T47D (cell line): Measurements from ENCODE around the gene CTNNA2.
"Not testable (repeated sequence)": the region's sequence is repeated elsewhere in the genome, so short reads cannot be mapped to it uniquely, and the experiment has no call there.

Source experiments
- DNase-seq, 2 experiments: peaks; one replicate each; pipeline versions ENCODE4 v3.0.0 to v3.0.0-alpha.2; 2011 to 2012; ENCODE audit warnings: low read depth in 1 of 2, low spot score in 1 of 2
- JUND ChIP-seq: IDR thresholded peaks from 2 replicates; pipeline ENCODE4 v1.6.1; 2012; ENCODE audit warnings: low read depth
- in situ Hi-C: cut with HindIII; loops from 2 replicates; pipeline ENCODE4 v1.10.0; 2016; ENCODE audit warnings: low sequenced_read_pairs, low pct_unique_long_range_greater_than_20kb

CTNNA2 gene

DNA sequence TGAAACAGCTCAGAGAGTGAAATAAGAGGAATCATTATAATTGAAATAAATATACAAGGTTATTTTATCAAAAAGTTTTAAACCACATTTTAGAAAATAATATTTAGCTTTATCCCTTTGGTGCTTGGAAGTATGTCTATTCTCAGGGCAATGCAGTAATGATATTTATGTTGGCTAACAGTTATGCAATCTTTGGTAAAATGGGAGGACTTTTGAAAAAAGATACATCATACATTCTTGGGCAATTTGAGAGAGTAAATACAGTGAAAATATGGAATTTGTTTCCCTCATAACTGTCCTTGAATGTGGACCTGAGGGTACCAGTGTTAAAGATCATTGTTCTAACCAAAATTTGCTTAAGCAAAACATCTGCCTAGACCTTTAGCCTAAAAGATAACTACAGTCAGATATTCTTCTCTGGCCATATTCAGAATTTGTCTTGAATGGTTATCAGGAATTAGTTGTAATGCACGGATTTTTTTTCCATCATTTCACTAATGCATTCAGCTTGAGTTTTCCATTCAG is 654.5 kb downstream of the CTNNA2 start:
- in situ Hi-C loops, result no loop called here
- TF ChIP-seq JUND, result no peak
- no peak for DNase-seq

DNA sequence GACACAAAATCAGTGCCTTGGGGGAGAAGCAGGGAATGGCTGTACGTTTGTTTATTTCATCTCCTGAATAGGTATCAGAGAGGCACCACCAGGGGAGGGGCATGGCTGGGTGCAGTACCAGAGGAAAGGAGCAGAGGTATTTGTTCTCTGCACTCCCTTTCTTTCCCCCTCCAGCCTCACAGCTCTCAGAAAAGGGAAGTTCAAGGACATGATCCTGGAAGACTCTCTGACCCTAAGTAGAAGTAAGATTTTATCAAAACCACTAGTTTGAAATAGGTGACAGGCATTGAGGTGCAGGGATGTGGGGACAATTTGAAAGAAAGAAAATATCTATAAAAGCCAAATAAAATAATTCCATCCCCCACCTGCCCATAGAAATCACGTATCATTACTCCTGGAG is 655.2 kb downstream of the CTNNA2 start:
- TF ChIP-seq JUND, result no peak
- DNase-seq, result no peak
- in situ Hi-C loops, result no loop called here

DNA sequence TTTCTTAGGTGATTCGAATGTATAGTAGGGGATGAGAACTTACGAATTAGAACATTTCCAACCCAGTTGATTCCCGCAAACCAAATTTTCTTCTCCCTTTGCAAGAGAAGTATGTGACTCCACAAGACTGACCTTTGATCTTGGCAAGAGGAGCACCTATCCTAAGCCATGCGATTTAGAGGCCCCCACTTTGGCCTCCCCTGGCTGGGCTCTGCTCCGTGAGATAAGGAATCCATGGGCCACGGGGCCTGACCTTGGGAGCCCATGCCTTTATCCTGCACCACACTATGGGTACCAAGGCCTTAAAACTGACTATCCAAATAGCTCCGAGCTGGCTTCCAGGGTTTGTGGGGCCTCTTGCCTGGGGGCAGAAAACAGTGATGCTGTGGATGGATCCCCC is 656.0 kb downstream of the CTNNA2 start:
- no peak for DNase-seq
- in situ Hi-C loops, result no loop called here
- TF ChIP-seq JUND, result no peak

DNA sequence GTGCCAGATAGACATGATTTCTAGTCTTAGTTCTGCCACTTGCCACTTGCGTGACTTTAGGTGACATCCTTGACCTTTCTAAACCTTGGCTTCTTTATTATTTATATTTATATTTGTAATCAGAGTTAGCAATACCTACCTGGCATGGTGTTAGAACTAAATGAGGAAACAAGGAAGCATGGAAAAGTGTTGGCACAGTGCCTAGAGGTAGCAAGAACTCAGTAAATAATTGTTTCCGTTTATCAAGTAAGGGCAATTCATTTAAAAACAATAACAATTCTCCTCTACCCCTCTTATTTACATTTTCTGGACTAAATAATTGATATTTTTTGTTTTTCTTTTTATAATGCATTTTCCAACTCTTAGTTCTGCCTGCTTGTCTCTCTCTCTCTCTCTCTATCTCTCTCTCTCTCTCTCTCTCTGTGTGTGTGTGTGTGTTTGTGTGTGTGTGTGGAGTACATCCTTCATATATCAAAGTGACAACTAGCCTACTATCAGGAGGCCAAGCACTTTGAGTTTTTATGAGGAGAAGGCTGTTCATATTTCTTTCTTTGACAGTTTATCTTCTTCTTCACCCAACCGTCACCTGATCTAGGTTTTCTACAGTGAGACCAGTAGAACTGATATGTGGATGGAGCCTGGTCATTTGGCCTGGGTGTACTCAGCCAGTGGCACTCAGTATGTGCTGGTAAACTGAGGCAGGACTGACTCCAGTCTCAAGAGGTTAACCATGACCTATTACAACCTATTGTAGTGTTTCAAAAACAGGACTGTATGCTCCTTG is 657.2 kb downstream of the CTNNA2 start:
- DNase-seq, result no peak
- in situ Hi-C loops, result no loop called here
- no peak for TF ChIP-seq JUND

DNA sequence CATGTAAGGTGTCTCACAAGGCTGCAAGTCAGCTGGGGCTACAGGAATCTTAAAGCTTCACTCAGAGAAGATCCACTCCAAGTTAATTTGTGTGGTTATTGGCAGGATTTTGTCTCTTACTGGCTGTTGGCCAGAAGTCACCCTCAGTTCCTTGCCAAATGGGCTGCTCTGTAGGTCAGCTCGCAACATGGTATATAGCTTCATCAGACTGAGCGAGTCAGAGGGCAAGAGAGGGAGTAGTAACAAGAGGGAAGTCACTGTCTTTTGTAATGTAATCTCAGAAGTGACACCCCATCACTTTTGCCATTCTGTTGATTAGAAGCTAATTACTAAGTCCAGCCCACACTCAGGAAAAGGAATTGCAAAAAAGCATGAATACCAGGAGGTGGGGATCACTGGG is 672.2 kb downstream of the CTNNA2 start:
- no peak for TF ChIP-seq JUND
- in situ Hi-C loops, result no loop called here
- DNase-seq, result no peak

DNA sequence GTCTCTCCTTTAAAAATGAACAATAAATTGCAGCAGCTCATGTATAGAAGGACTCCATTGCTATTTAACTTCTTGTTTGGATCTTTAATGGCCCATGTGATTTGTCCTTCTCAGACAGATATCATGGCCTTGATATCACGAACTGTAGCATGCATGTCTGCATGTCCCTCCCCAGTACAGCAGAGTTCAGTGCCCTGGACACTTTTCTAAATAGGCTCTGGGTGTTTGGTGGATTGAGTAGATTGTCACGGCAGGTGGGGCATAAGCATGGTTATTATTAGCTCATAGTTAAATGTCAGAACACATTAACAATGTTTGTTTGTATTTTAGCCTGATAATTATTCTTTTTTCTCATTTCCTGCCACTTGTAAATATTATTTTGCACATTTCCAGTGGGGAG is 673.4 kb downstream of the CTNNA2 start:
- no peak for DNase-seq
- in situ Hi-C loops, result no loop called here
- TF ChIP-seq JUND, result no peak

DNA sequence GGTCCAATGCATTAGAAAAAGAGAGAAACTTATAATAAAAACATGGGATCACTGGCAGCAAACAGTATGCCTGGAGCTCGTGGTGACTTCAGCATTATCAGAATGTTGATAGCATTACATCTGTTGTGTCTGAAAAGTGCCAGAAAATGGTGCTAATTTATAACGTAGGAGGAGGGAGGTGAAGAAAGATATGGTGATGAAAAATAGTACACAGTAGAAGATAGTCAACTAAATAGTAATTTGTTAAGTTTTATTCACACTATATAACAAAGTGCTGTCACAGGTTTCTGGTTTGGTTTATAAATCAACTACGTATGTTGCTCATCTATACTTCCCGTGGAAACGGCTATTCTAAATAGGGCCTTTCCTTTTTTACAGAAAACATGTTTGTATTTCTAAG is 674.3 kb downstream of the CTNNA2 start:
- in situ Hi-C loops, result no loop called here
- DNase-seq, result no peak
- TF ChIP-seq JUND, result no peak

DNA sequence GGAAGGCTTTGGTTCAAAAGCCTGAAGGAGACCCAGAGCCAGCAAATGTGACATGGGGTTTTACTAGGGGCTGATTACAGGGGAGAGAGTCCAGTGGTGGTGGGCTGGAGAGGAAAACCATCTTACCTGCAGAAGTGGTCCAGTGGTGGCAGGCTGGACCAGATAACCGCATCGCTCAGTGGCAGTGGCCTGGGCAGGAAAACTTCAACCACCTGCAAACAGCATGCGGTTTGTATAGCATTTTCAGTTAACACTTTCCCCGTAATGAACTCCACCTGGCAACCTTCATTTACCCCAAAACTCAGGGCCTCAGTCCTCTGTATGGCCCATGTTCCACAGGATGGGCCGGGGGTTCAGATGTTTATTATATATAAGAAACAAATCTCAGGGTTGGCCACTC is 677.3 kb downstream of the CTNNA2 start:
- in situ Hi-C loops, result no loop called here
- no peak for TF ChIP-seq JUND
- DNase-seq, result no peak

DNA sequence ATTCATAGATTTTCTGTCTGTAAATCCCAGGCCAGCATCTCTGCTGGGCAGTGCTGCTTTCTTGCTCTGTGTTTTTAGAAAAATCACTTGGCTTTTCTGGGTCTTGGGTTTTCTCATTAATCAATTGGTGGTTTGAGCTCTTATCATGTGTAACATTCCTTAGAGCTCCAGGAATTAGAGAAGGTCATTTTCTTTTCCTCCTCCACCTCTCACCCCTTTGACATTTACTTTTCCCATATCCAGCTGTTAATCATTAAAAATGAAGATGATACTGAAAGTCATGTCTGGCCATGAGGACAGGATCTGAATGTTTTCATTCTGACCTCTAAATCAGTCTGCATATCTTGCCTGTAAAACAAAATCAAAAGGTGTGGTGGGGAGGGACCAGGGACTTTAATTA is 680.7 kb downstream of the CTNNA2 start:
- no peak for TF ChIP-seq JUND
- no peak for DNase-seq
- in situ Hi-C loops, result no loop called here

DNA sequence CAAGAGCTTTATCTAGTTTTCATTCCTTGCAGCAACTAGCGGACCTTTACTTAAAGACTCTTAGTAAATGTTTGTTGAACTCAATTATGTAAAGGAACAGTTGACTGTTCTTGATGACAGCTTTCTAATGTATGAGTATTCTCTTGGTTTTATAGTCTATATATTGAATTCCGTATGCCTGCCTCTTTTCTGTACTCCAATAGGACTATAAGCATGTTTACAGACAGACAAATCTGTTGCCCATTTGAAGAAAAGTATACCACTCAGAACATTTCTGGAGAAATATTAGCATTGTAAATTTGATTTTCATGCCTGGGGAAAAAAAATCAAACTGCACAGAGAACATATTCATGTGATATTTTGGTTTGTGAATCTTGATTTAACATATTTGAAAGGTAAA is 682.2 kb downstream of the CTNNA2 start:
- in situ Hi-C loops, result no loop called here
- no peak for DNase-seq
- TF ChIP-seq JUND, result no peak

DNA sequence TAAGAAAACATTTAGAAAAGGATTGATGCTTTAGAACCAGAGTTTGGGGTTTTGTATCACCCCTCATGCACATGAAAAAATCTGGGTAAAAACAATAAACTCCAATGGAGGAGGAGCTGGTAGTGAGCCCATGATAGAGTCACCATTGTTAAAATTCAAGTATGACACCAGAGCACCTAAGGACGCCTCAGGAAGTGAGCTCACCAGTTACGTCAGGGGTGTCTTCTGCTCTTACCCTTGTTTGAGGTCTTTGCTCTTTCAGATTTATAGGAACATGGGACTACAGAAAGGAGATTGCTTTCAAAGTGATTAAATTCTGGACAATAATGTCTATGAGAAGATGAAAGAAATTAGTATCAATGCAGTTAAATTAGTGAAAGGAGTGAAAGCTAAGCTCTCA is 685.2 kb downstream of the CTNNA2 start:
- TF ChIP-seq JUND, result no peak
- no peak for DNase-seq
- in situ Hi-C loops, result no loop called here

DNA sequence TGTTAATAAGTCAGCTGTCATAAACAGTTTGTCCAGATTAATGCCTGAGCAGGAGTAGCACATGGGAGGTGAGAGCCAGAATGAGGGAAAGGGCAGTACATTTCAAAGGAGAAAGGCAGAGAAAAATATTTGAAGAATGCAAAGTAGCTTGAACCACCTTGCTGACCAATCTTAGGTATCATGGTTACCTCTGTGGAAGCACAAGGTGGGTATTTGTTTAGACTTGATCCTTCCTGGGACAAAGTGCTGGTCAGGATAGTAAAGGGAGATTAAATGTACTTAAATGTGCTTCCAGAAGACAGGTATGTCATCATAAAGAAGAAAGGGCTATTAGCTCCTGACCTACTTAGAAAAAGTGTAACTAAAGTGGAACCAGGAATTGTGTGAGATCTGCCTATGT is 686.7 kb downstream of the CTNNA2 start:
- in situ Hi-C loops, result no loop called here
- no peak for TF ChIP-seq JUND
- no peak for DNase-seq

DNA sequence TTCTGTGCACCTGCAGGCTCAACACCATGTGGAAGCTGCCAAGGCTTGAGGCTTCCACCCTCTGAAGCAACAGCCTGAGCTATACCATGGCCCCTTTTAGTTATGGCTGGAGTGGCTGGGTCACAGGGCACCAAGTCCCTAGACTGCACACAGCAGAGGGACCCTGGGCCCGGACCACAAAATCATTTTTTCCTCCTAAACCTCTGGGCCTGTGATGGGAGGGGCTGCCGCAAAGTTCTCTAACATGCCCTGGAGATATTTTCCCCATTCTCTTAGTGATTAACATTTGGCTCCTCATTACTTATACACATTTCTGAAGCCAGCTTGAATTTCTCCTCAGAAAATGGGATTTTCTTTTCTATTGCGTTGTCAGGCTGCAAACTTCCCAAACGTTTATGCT is 691.1 kb downstream of the CTNNA2 start:
- DNase-seq, in situ Hi-C loops: not testable (repeated sequence)

DNA sequence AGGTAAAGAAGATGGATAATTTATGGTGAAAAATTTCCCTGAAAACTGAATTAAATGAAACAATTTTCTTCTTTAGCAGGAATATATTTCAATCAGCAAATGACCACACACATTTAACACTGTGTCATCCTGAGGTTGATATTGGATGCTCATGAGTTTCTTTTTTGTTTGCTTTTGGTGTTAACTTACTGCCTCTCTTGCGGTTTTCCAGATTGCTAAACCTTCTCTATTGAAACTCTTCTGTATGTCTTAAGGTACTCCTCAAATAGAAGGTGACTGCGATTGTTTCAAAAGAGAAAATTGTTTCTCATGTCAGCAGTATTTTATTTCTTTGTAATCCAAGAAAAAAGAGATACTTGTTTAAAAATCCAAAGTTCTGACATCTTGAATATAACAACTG is 692.6 kb downstream of the CTNNA2 start:
- in situ Hi-C loops, result no loop called here
- DNase-seq, result no peak
- TF ChIP-seq JUND, result no peak
